KMS-11 (cell line): Measurements from ENCODE around the gene ARMS2.

Experiments used
- H2AFZ ChIP-seq: fragments of 200-600 bp; sonication (generic); 2 replicates; pipeline ENCODE4 v1.6.1; 2016; ENCODE audit warnings: antibody characterized with exemption, mixed run types, low read depth
- H3K27ac ChIP-seq: fragments of 200-600 bp; sonication (generic); 2 replicates; pipeline ENCODE4 v1.6.1; 2016; ENCODE audit warnings: mild to moderate bottlenecking, mixed run types
- H3K27me3 ChIP-seq: fragments of 200-600 bp; sonication (generic); 2 replicates; pipeline ENCODE4 v1.6.1; 2017; ENCODE audit warnings: mild to moderate bottlenecking, low read depth, mixed run types, moderate library complexity; ENCODE audit not compliant: insufficient read depth
- H3K36me3 ChIP-seq: fragments of 200-600 bp; sonication (generic); 2 replicates; pipeline ENCODE4 v1.6.1; 2017; ENCODE audit warnings: mild to moderate bottlenecking, mixed run types; ENCODE audit not compliant: insufficient read depth
- H3K4me1 ChIP-seq: fragments of 200-600 bp; sonication (generic); 2 replicates; pipeline ENCODE4 v1.6.1; 2016; ENCODE audit warnings: mild to moderate bottlenecking, low read depth, mixed run types; ENCODE audit not compliant: poor library complexity, severe bottlenecking
- H3K4me2 ChIP-seq: fragments of 200-600 bp; sonication (generic); 2 replicates; pipeline ENCODE4 v1.7.0; 2016; ENCODE audit warnings: mild to moderate bottlenecking, mixed run types
- H3K4me3 ChIP-seq: fragments of 200-600 bp; sonication (generic); IDR thresholded peaks from 2 replicates; pipeline ENCODE4 v1.6.1; 2017; ENCODE audit warnings: low read depth, low read length, mixed read lengths; ENCODE audit not compliant: insufficient read depth
- H3K79me2 ChIP-seq: fragments of 200-600 bp; sonication (generic); 2 replicates; pipeline ENCODE4 v1.6.1; 2016; ENCODE audit warnings: low read depth, mixed run types; ENCODE audit not compliant: insufficient read depth
- H3K9ac ChIP-seq: fragments of 200-600 bp; sonication (generic); 2 replicates; pipeline ENCODE4 v1.6.1; 2016; ENCODE audit warnings: mild to moderate bottlenecking, mixed run types
- H4K20me1 ChIP-seq: fragments of 200-600 bp; sonication (generic); 2 replicates; pipeline ENCODE4 v1.6.1; 2016; ENCODE audit warnings: mild to moderate bottlenecking, mixed run types; ENCODE audit not compliant: insufficient read depth
- TF ChIP-seq, protein P1 (sequence below): fragments of 200-600 bp; sonication (generic); conservative IDR thresholded peaks from 2 replicates; pipeline ENCODE4 v1.6.1; 2017; ENCODE audit warnings: low read depth, mild to moderate bottlenecking, antibody characterized with exemption, low read length, moderate library complexity, mixed read lengths

The ARMS2 gene

DNA sequence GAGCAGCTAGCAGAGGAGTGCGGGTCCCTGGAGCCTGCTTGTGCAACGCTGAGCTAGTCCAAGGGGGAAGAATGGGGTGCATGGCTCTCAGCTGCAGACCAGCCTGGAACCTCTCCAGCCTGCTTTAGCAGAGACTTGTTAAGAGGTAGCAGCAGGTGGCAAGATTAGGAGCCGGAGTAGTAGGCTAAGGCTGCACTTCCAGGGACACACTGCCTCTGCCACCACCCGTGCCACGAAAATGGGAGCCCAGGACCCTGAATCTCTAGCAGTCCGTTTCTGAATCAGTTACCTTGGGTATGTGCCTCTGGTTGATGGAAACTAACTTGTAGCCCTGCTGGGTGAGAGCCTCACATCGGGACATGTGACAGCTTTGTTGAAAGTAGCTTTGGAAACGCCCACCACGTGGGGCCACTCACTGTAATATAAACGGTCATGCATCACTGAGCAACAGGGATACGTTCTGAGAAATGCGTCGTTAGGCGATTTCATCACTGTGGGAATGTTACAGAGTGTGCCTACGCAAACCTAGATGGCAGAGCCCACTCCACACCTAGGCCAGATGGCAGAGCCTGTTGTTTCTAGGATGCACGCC is 32.8 kb downstream of the ARMS2 start:
- no peak overlapping the region for H2AFZ ChIP-seq
- H4K20me1 ChIP-seq, result no peaks in the 10 kb centered on the region
- no peak overlapping the region for H3K27ac ChIP-seq
- H3K36me3 ChIP-seq, result no peaks in the 10 kb centered on the region
- H3K4me2 ChIP-seq, result no peak overlapping the region
- H3K4me1 ChIP-seq, result no peaks in the 10 kb centered on the region
- H3K79me2 ChIP-seq, result no peaks in the 10 kb centered on the region
- TF ChIP-seq, protein P1, sequence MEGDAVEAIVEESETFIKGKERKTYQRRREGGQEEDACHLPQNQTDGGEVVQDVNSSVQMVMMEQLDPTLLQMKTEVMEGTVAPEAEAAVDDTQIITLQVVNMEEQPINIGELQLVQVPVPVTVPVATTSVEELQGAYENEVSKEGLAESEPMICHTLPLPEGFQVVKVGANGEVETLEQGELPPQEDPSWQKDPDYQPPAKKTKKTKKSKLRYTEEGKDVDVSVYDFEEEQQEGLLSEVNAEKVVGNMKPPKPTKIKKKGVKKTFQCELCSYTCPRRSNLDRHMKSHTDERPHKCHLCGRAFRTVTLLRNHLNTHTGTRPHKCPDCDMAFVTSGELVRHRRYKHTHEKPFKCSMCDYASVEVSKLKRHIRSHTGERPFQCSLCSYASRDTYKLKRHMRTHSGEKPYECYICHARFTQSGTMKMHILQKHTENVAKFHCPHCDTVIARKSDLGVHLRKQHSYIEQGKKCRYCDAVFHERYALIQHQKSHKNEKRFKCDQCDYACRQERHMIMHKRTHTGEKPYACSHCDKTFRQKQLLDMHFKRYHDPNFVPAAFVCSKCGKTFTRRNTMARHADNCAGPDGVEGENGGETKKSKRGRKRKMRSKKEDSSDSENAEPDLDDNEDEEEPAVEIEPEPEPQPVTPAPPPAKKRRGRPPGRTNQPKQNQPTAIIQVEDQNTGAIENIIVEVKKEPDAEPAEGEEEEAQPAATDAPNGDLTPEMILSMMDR, result no peak
- no peaks in the 10 kb centered on the region for H3K27me3 ChIP-seq
- H3K4me3 ChIP-seq, result no peak overlapping the region
- no peak overlapping the region for H3K9ac ChIP-seq

DNA sequence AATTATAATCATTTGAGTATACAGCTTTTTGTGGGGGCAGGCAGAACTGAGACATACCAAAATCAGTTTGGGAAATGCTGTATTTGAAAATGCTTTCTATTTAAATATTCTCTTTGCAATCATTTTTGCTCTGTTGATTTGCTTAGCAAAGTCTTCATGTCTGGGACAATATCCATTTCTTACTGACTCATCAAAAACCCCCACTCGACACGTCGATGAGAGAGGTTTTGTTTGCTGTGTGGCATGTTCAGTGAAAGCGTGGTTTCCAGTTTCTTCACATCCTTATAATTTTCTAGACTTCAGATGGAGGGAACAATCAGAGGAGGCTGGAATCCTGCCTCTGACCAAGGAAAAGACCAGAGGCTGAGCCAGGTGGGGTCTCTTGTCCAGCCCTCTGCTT is 35.8 kb downstream of the ARMS2 start:
- H2AFZ ChIP-seq, result no peak overlapping the region
- no peaks in the 10 kb centered on the region for H4K20me1 ChIP-seq
- H3K27ac ChIP-seq, result no peak overlapping the region
- H3K27me3 ChIP-seq, result no peaks in the 10 kb centered on the region
- no peaks in the 10 kb centered on the region for H3K79me2 ChIP-seq
- H3K36me3 ChIP-seq, result no peaks in the 10 kb centered on the region
- H3K9ac ChIP-seq, result no peak overlapping the region
- H3K4me1 ChIP-seq, result no peaks in the 10 kb centered on the region
- H3K4me3 ChIP-seq, result no peak overlapping the region
- TF ChIP-seq, protein P1, result no peak
- no peak overlapping the region for H3K4me2 ChIP-seq

DNA sequence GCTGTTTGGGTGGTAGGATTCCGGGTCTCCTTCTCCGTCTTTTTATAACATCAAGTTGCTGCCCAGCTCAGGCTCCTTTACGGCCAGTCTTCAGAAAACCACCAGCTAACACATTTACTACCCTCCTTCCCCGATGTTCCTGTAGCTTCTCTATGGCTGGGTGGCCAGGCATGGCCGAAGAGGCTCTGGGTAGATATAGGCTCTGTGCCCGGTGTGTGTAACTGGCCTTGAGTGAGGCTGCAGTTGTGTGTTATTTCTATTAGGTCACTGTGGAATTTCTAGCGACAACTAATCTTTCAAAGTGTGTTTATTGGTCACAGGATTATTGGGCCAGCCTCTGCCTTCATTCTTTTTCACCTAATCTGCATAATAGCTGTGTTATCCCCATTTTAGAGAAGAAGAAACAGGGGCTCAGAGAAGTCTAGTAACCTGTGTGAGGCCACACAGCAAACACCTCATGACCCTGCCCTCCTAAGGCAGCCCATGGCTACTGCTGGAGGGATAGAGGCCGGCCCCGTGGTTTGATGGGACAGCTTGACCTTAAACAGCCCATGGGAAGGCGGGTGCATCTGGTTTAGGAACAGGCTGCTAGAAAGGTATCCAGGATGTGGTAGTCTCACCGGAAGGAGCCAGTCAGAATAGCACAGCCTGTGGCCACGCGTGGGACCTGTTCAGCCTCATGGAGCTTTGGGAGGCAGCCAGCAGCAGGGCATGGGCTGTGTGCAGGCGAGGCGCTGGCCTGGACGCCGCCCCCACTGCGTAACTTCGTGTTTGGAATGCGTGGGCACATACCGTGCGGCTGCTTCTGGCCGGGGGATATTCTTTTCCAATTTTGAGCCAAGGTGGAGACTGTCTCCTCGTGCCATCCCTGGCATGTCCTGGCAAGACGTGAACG is 36.6 kb downstream of the ARMS2 start:
- Histone ChIP-seq H3K27ac (no peak overlapping the region), H3K4me3 (no peak overlapping the region), H3K27me3 (no peaks in the 10 kb centered on the region), H3K4me1 (no peaks in the 10 kb centered on the region), H3K36me3 (no peaks in the 10 kb centered on the region), H2AFZ (no peak overlapping the region), H4K20me1 (no peaks in the 10 kb centered on the region), H3K9ac (no peak overlapping the region), H3K4me2 (no peak overlapping the region), H3K79me2 (no peaks in the 10 kb centered on the region)
- TF ChIP-seq, protein P1, result no peak

DNA sequence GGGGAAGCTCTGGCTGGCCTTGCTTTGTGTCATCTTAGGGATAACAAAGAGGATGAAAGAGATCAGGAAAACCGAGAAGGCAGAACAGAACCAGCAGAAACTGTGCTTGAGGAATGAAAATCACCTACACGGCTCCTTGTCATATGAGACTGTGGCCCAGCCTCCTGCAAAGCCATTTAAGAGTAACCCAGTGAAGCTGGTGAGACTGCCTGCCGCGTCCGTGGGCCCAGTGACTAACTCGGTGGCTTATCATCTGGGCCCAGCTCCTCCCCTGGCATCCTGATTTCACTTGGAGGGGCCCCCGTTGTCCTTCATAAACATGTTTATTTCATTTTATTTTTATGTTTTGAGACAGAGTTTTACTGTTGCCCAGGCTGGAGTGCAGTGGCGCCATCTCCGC is 37.6 kb downstream of the ARMS2 start:
- Histone ChIP-seq H3K79me2 (no peaks in the 10 kb centered on the region), H3K9ac (no peak overlapping the region), H2AFZ (no peak overlapping the region), H3K4me2 (no peak overlapping the region), H3K4me1 (no peaks in the 10 kb centered on the region), H3K4me3 (no peak overlapping the region), H3K27me3 (no peaks in the 10 kb centered on the region), H3K27ac (no peak overlapping the region), H3K36me3 (no peaks in the 10 kb centered on the region), H4K20me1 (no peaks in the 10 kb centered on the region)
- TF ChIP-seq, protein P1, result no peak
